ENCODE data around the gene ANKRD36C. TPM values are rescaled to one million over a fixed set of nuclear protein-coding genes. Genes with fewer than 3 reads are reported as not detected.
"Not testable (repeated sequence)": the region's sequence is repeated elsewhere in the genome, so short reads cannot be mapped to it uniquely, and the experiment has no call there.

The ANKRD36C gene
- total and polyA plus RNA-seq, 2 donors (not counting 1 experiment from before 2014, with no cell fraction given) = 2.5 to 103 TPM

- H3K4me1 Mint-ChIP-seq; H3K36me3 ChIP-seq (replicated peaks in 1 of 2; ENCODE audit: control extremely low read depth in 1 of 2, control insufficient read depth in 1 of 2, extremely low read depth in 1 of 2, insufficient read depth in 2 of 2, low read length in 1 of 2); H3K27me3 ChIP-seq (replicated peaks in 1 of 4; ENCODE audit: control extremely low read depth in 1 of 4, control insufficient read depth in 3 of 4, insufficient read depth in 4 of 4, low read length in 3 of 4); H3K4me1 ChIP-seq (ENCODE audit: control insufficient read depth in 2 of 2, insufficient read depth in 2 of 2, low read length in 2 of 2); H3K4me2 ChIP-seq (replicated peaks; ENCODE audit: low read depth, low read length, poor library complexity, severe bottlenecking); H3K4me3 Mint-ChIP-seq; H3K9ac ChIP-seq (ENCODE audit: low read length); H3K4me3 ChIP-seq (ENCODE audit: control extremely low read depth in 1 of 5, extremely low read depth in 1 of 5, insufficient read depth in 1 of 5, low read depth in 2 of 5, low read length in 4 of 5); POLR2A ChIA-PET; H2AFZ ChIP-seq (ENCODE audit: insufficient read depth, low read depth, low read length, poor library complexity, severe bottlenecking); H3K9me3 ChIP-seq (ENCODE audit: control extremely low read depth in 1 of 3, control insufficient read depth in 2 of 3, insufficient read depth in 1 of 3, low read length in 2 of 3); H3K79me2 ChIP-seq (ENCODE audit: control insufficient read depth, insufficient read depth, low read length); CTCF ChIA-PET; H3K27me3 Mint-ChIP-seq; H3K27ac ChIP-seq (ENCODE audit: low read length in 2 of 2); H3K9me3 Mint-ChIP-seq (ENCODE audit: insufficient read depth); H4K20me1 ChIP-seq (ENCODE audit: control insufficient read depth, insufficient read depth, low read length, poor library complexity, severe bottlenecking); intact Hi-C loops (cut with micrococcal nuclease): not testable (repeated sequence)
- peak overlapping the region; percentile 4 for H3K27ac Mint-ChIP-seq
- peak; percentile 36 for ATAC-seq (ENCODE audit: low read depth)
- peak; percentile 24 for DNase-seq
- no CpG with 5 or more reads among the region's 3 CpGs for WGBS (ENCODE audit: insufficient coverage)
Measured at GRCh38 chr2:95930740-95931139, 60.9 kb downstream of the ANKRD36C start.

GRCh38 chr2:95917007-95917406, 74.6 kb downstream of the ANKRD36C start:
- H3K27ac Mint-ChIP-seq; H3K4me2 ChIP-seq (replicated peaks; ENCODE audit: low read depth, low read length, poor library complexity, severe bottlenecking); CTCF ChIA-PET; H3K4me1 Mint-ChIP-seq; H3K27me3 Mint-ChIP-seq; H3K4me1 ChIP-seq (ENCODE audit: control insufficient read depth in 2 of 2, insufficient read depth in 2 of 2, low read length in 2 of 2); H3K4me3 Mint-ChIP-seq; H3K36me3 ChIP-seq (replicated peaks in 1 of 2; ENCODE audit: control extremely low read depth in 1 of 2, control insufficient read depth in 1 of 2, extremely low read depth in 1 of 2, insufficient read depth in 2 of 2, low read length in 1 of 2); H3K9ac ChIP-seq (ENCODE audit: low read length); H4K20me1 ChIP-seq (ENCODE audit: control insufficient read depth, insufficient read depth, low read length, poor library complexity, severe bottlenecking); H3K27ac ChIP-seq (ENCODE audit: low read length in 2 of 2); H3K9me3 Mint-ChIP-seq (ENCODE audit: insufficient read depth); H3K27me3 ChIP-seq (replicated peaks in 1 of 4; ENCODE audit: control extremely low read depth in 1 of 4, control insufficient read depth in 3 of 4, insufficient read depth in 4 of 4, low read length in 3 of 4); intact Hi-C loops (cut with micrococcal nuclease); POLR2A ChIA-PET; ATAC-seq (ENCODE audit: low read depth); H3K9me3 ChIP-seq (ENCODE audit: control extremely low read depth in 1 of 3, control insufficient read depth in 2 of 3, insufficient read depth in 1 of 3, low read length in 2 of 3); H3K79me2 ChIP-seq (ENCODE audit: control insufficient read depth, insufficient read depth, low read length); H3K4me3 ChIP-seq (ENCODE audit: control extremely low read depth in 1 of 5, extremely low read depth in 1 of 5, insufficient read depth in 1 of 5, low read depth in 2 of 5, low read length in 4 of 5); DNase-seq; H2AFZ ChIP-seq (ENCODE audit: insufficient read depth, low read depth, low read length, poor library complexity, severe bottlenecking): not testable (repeated sequence)
- WGBS (ENCODE audit: insufficient coverage) = no CpG with 5 or more reads among the region's 1 CpG

GRCh38 chr2:95915131-95915530, 76.5 kb downstream of the ANKRD36C start:
- intact Hi-C loops (cut with micrococcal nuclease); ATAC-seq (ENCODE audit: low read depth); POLR2A ChIA-PET; H3K9me3 Mint-ChIP-seq (ENCODE audit: insufficient read depth); H3K9ac ChIP-seq (ENCODE audit: low read length); H3K27ac Mint-ChIP-seq; H3K36me3 ChIP-seq (replicated peaks in 1 of 2; ENCODE audit: control extremely low read depth in 1 of 2, control insufficient read depth in 1 of 2, extremely low read depth in 1 of 2, insufficient read depth in 2 of 2, low read length in 1 of 2); H3K79me2 ChIP-seq (ENCODE audit: control insufficient read depth, insufficient read depth, low read length); H3K4me3 Mint-ChIP-seq; CTCF ChIA-PET; H3K27me3 ChIP-seq (replicated peaks in 1 of 4; ENCODE audit: control extremely low read depth in 1 of 4, control insufficient read depth in 3 of 4, insufficient read depth in 4 of 4, low read length in 3 of 4); H3K4me1 Mint-ChIP-seq; H3K27ac ChIP-seq (ENCODE audit: low read length in 2 of 2); H3K4me1 ChIP-seq (ENCODE audit: control insufficient read depth in 2 of 2, insufficient read depth in 2 of 2, low read length in 2 of 2); DNase-seq; H2AFZ ChIP-seq (ENCODE audit: insufficient read depth, low read depth, low read length, poor library complexity, severe bottlenecking); H3K27me3 Mint-ChIP-seq; H3K4me3 ChIP-seq (ENCODE audit: control extremely low read depth in 1 of 5, extremely low read depth in 1 of 5, insufficient read depth in 1 of 5, low read depth in 2 of 5, low read length in 4 of 5); H4K20me1 ChIP-seq (ENCODE audit: control insufficient read depth, insufficient read depth, low read length, poor library complexity, severe bottlenecking); H3K9me3 ChIP-seq (ENCODE audit: control extremely low read depth in 1 of 3, control insufficient read depth in 2 of 3, insufficient read depth in 1 of 3, low read length in 2 of 3); H3K4me2 ChIP-seq (replicated peaks; ENCODE audit: low read depth, low read length, poor library complexity, severe bottlenecking): not testable (repeated sequence)

- POLR2A ChIA-PET; H3K4me3 Mint-ChIP-seq; H3K27me3 ChIP-seq (replicated peaks in 1 of 4; ENCODE audit: control extremely low read depth in 1 of 4, control insufficient read depth in 3 of 4, insufficient read depth in 4 of 4, low read length in 3 of 4); H3K27ac ChIP-seq (ENCODE audit: low read length in 2 of 2); H3K9ac ChIP-seq (ENCODE audit: low read length); H3K4me1 ChIP-seq (ENCODE audit: control insufficient read depth in 2 of 2, insufficient read depth in 2 of 2, low read length in 2 of 2); H3K9me3 Mint-ChIP-seq (ENCODE audit: insufficient read depth); H3K27me3 Mint-ChIP-seq; H2AFZ ChIP-seq (ENCODE audit: insufficient read depth, low read depth, low read length, poor library complexity, severe bottlenecking); H3K79me2 ChIP-seq (ENCODE audit: control insufficient read depth, insufficient read depth, low read length); H3K36me3 ChIP-seq (replicated peaks in 1 of 2; ENCODE audit: control extremely low read depth in 1 of 2, control insufficient read depth in 1 of 2, extremely low read depth in 1 of 2, insufficient read depth in 2 of 2, low read length in 1 of 2); H3K4me2 ChIP-seq (replicated peaks; ENCODE audit: low read depth, low read length, poor library complexity, severe bottlenecking); DNase-seq; intact Hi-C loops (cut with micrococcal nuclease); ATAC-seq (ENCODE audit: low read depth); H4K20me1 ChIP-seq (ENCODE audit: control insufficient read depth, insufficient read depth, low read length, poor library complexity, severe bottlenecking); H3K4me3 ChIP-seq (ENCODE audit: control extremely low read depth in 1 of 5, extremely low read depth in 1 of 5, insufficient read depth in 1 of 5, low read depth in 2 of 5, low read length in 4 of 5); H3K9me3 ChIP-seq (ENCODE audit: control extremely low read depth in 1 of 3, control insufficient read depth in 2 of 3, insufficient read depth in 1 of 3, low read length in 2 of 3); H3K27ac Mint-ChIP-seq; CTCF ChIA-PET; H3K4me1 Mint-ChIP-seq: not testable (repeated sequence)
- WGBS (ENCODE audit: insufficient coverage) = 89% methylated on average over 1 of the region's 5 CpGs
Measured at GRCh38 chr2:95911431-95911830, 80.2 kb downstream of the ANKRD36C start.
